GM10847 (cell line): ENCODE data around the gene RFC2.

Source experiments
- POLR2A ChIP-seq: IDR thresholded peaks from 2 replicates; pipeline ENCODE4 v1.6.1; 2011; ENCODE audit not compliant: insufficient read length; ENCODE audit errors: extremely low read depth

Gene RFC2

GRCh38 chr7:74217455-74218342 lies 36.5 kb downstream of the RFC2 start:
- no peak for TF ChIP-seq POLR2A

GRCh38 chr7:74216361-74216761 lies 37.8 kb downstream of the RFC2 start:
- TF ChIP-seq POLR2A, result no peak

GRCh38 chr7:74215921-74216320 lies 38.3 kb downstream of the RFC2 start:
- no peak for TF ChIP-seq POLR2A

- TF ChIP-seq POLR2A, result no peak
Measured at GRCh38 chr7:74214816-74215630, 39.2 kb downstream of the RFC2 start.

- no peak for TF ChIP-seq POLR2A
Measured at GRCh38 chr7:74212661-74213060, 41.5 kb downstream of the RFC2 start.

- TF ChIP-seq POLR2A, result no peak
Measured at GRCh38 chr7:74207586-74207985, 46.6 kb downstream of the RFC2 start.

GRCh38 chr7:74206589-74207120 lies 47.5 kb downstream of the RFC2 start:
- no peak for TF ChIP-seq POLR2A

- no peak for TF ChIP-seq POLR2A
Measured at GRCh38 chr7:74203956-74204618, 50.1 kb downstream of the RFC2 start.

GRCh38 chr7:74202841-74203556 lies 51.2 kb downstream of the RFC2 start:
- no peak for TF ChIP-seq POLR2A

GRCh38 chr7:74199551-74200355 lies 54.4 kb downstream of the RFC2 start:
- TF ChIP-seq POLR2A, result no peak

GRCh38 chr7:74197449-74198124 lies 56.6 kb downstream of the RFC2 start:
- TF ChIP-seq POLR2A, result no peak

- no peak for TF ChIP-seq POLR2A
Measured at GRCh38 chr7:74194686-74195085, 59.5 kb downstream of the RFC2 start.

- no peak for TF ChIP-seq POLR2A
Measured at GRCh38 chr7:74193913-74194312, 60.3 kb downstream of the RFC2 start.

GRCh38 chr7:74193054-74193453 lies 61.1 kb downstream of the RFC2 start:
- no peak for TF ChIP-seq POLR2A

- TF ChIP-seq POLR2A, result no peak
Measured at GRCh38 chr7:74191231-74191630, 63.0 kb downstream of the RFC2 start.
